Omental fat pad (tissue), 4 donors: Measurements from ENCODE around the gene DOLPP1. TPM values are rescaled to one million over a fixed set of nuclear protein-coding genes. Genes with fewer than 3 reads are reported as not detected.

Source experiments
- ATAC-seq: fragments of 150-250 bp; one replicate; pipeline ENCODE4 v1.9.1; 2016; ENCODE audit warnings: mild to moderate bottlenecking, moderate library complexity; ENCODE audit not compliant: low FRiP score
- DNase-seq: peaks from one replicate; pipeline ENCODE4 v3.0.0-alpha.2; 2019; ENCODE audit warnings: low spot score
- total RNA-seq, 4 donors: library from RNA; depleted of rRNA; stranded (reverse); fragments of >200 nt; gene quantifications; one replicate each; pipeline ENCODE4 v1.1.0, GENCODE V29; 2016
- TF ChIP-seq, protein P1 (sequence below), 3 donors: fragments of 450-650 bp; IDR thresholded peaks; one replicate each; pipeline ENCODE4 v1.5.1; 2016 to 2017; ENCODE audit warnings: antibody characterized with exemption in 3 of 3, mild to moderate bottlenecking in 3 of 3, moderate library complexity in 2 of 3

The DOLPP1 gene
- total RNA-seq, 4 donors from 2014 or later: 4.8 to 7.2 (median 6.6) TPM

DNA sequence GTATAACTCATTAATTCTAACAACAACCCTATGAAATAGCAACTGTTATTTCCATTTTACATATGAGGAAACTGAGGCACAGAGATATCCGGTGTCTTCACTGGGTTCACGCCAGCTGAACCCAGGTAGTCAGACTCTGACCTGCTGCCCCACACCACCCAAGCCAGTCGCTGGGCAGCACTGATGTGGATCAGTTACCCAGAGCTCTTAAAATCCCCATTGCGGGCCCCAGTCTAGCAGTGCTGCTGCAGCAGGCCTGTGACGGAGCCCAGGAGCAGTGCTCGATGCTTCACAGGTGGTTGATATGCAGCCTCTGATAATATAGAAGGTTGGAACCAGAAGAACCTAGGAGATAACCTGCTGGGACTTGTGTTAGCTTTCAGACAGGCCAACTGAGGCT is 54.6 kb downstream of the DOLPP1 start:
- TF ChIP-seq, protein P1, sequence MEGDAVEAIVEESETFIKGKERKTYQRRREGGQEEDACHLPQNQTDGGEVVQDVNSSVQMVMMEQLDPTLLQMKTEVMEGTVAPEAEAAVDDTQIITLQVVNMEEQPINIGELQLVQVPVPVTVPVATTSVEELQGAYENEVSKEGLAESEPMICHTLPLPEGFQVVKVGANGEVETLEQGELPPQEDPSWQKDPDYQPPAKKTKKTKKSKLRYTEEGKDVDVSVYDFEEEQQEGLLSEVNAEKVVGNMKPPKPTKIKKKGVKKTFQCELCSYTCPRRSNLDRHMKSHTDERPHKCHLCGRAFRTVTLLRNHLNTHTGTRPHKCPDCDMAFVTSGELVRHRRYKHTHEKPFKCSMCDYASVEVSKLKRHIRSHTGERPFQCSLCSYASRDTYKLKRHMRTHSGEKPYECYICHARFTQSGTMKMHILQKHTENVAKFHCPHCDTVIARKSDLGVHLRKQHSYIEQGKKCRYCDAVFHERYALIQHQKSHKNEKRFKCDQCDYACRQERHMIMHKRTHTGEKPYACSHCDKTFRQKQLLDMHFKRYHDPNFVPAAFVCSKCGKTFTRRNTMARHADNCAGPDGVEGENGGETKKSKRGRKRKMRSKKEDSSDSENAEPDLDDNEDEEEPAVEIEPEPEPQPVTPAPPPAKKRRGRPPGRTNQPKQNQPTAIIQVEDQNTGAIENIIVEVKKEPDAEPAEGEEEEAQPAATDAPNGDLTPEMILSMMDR (IDR thresholded peaks at IDR 0.05): no peak
- ATAC-seq (no peak), DNase-seq (no peak)

DNA sequence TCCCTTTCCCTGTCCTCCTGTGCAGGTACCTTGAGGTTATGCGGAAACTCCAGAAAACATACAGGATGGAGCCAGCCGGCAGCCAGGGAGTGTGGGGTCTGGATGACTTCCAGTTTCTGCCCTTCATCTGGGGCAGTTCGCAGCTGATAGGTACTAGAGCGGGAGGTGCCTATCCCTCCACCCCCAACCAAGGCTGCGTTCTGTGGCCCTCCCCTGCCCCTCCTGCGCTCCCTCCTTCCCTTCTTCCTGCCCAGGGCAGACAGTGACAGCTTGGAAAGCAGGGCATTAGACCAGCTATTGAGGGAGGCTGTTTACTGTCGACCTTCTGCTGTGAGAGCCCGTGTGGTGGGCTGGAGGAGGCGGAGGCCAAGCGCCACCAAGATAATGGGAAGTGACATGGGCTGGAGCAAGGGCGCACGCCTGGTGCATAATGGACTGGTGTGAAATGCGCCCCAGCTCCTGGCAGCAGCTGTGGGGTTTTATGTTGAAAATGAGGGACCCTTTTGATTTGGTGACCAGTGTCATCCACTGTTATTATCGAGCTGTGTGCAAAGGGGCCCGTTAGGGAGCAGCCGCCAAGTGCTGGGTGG is 55.6 kb downstream of the DOLPP1 start:
- TF ChIP-seq, protein P1 (IDR thresholded peaks at IDR 0.05): no peak
- no peak for DNase-seq
- no peak for ATAC-seq

DNA sequence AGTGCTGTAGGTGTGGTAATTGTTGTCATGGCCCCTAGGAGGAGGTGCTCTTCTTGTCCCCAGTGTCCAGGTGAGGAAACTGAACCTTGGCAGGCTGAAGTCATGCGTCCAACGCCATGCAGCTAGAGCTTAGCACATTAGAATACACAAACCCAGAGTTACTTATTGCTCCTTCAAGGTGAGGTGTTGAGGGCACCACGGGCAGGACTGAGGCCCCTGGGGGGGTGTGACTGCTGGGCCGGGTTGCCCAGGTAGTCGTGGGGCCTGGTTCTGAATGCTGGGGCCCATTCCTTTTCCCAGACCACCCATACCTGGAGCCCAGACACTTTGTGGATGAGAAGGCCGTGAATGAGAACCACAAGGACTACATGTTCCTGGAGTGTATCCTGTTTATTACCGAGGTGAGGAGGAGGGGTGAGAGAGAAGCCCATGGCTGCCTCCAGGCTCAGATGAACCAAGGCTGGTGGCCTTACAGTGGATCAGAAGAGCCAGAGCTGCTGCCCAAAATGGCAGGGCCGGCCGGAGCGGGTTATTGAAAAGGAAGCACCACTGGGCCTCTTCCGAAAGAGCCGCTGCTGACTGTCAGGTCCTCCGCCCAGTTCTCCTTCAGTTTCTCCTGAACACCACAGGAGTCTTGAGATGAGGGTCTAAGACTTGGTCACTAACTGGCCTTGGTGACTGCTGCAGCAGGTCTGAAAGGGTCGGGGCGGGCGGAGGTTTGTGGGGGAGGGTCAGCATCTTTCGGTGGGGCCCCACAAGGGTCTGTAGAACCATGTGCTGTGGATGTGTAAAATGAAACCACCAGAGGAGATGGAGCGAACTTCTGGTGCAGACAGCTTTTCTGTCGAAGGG is 56.6 kb downstream of the DOLPP1 start:
- DNase-seq: no peak

DNA sequence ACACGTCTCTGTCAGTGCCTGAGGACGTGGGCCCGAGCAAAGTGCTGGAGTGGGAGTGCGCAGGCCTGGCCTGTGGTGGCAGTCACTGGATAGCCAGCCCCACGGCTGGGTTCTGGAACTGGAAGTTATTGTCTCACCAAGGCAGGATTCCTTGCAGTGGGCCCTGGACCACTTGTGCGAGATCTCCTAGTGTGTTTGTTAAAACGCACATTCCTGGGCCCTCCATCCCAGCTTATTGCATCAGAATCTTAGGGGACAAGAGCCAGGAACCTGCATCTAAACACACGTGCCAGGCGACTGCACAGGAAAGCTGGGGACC is 57.2 kb downstream of the DOLPP1 start:
- ATAC-seq: no peak
- no peak for DNase-seq
- TF ChIP-seq, protein P1 (IDR thresholded peaks at IDR 0.05): no peak

More for the DNA sequence above, 56.6 kb downstream of the DOLPP1 start:
- TF ChIP-seq, protein P1 (IDR thresholded peaks at IDR 0.05): no peak
- ATAC-seq: no peak

DNA sequence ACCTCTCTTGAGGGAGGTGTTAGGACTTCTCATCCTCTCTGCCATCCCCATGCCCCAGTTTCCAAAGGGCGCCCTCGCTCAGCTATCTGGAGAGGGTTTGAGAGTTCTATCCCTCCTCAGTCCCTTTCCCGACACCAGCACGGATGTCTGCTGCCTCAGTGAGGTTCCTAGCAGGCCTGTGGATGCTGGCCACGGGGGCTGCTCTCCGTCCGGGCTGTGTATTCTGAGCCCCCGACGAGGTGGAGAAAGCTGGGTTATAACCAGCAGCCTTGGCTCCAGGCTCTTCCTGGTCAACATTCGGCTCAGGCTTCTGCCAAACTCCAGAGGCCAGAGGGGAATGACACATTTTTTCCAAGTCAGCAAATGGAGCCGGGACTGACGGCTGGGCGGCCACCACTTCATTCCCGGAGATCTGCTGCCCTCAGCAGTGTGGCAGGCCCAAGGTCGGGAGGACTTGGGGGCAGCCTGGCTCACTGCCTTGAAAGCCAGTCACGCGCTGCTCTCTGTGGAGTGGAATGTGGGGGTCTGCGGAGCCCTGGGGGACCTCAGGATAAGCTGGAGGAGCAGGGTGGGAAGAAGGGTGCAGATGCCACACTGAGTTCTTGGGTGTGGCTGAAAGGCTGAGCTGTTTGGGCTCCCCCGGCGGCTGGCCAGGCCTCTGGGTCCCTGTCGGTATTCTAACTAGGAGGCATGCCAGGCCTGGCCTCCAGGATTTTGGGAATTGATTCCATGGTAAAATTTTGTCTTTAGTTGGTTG is 57.7 kb downstream of the DOLPP1 start:
- TF ChIP-seq, protein P1 (IDR thresholded peaks at IDR 0.05): no peak
- ATAC-seq: peak; percentile 3
- DNase-seq: no peak

DNA sequence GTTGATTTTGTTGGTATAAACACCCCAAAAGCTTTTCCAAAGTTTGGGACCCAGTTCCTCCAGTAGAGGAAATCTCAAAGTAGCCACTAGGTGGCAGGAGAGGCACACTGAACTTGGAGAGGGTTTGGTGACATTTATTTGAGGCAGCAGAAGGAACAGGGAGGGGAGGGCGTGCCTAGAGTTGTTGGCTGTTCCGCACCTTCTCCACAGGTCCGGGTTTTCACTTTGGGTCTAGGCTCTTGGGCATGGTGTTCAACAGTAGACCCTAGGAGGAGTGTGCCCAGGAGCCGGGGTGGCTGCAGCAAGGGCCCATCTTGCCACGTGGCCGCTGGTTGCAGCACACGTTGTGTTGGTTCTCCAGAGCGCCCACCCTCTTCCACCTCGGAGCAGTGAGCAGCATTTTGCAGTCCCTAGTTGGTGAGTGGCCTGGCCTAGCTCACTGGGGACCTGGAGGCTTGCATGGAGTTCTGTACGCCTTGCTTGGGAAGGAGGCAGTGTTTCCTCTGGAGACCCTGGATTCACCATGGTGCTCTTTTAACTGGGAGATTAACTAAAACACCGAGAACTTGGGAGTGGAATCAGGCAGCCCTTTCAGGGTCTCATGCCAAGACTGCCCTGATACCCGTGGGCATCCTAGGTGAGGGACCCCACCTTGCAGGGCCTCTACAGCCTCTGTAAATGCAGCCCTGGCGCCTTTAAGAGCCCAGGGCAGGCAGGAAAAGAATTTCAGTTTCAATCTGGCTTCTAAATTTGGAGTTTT is 58.5 kb downstream of the DOLPP1 start:
- TF ChIP-seq, protein P1 (IDR thresholded peaks at IDR 0.05): peak in 2 of 3 donors; percentile 64 to 96
- DNase-seq: peak; percentile 51
- peak; percentile 34 for ATAC-seq
